NCI-H69 (cell line): ENCODE data around the gene PEX16.

Experiments
- DNase-seq: peaks from one replicate; lab custom pipeline; 2025; lab: John Stamatoyannopoulos, UW

The PEX16 gene

GRCh38 chr11:45917623-45918330 is at the start of gene PEX16:
Gene PEX16 (minus strand): TSS chr11:45917877. CDS start chr11:45917811, 66 bp downstream.
- peak; percentile 99 for DNase-seq

GRCh38 chr11:45964911-45965389 is 47.3 kb upstream of the PEX16 start:
- peak; percentile 79 for DNase-seq

- no peak for DNase-seq
Measured at GRCh38 chr11:45961751-45962240, 44.1 kb upstream of the PEX16 start.

- DNase-seq = no peak
Measured at GRCh38 chr11:45960387-45961095, 42.9 kb upstream of the PEX16 start.

- DNase-seq = no peak
Measured at GRCh38 chr11:45959851-45960250, 42.2 kb upstream of the PEX16 start.

- no peak for DNase-seq
Measured at GRCh38 chr11:45949992-45950407, 32.3 kb upstream of the PEX16 start.

GRCh38 chr11:45948356-45948755 is 30.7 kb upstream of the PEX16 start:
- no peak for DNase-seq

GRCh38 chr11:45947885-45948284 is 30.2 kb upstream of the PEX16 start:
- no peak for DNase-seq

- DNase-seq = no peak
Measured at GRCh38 chr11:45945397-45945999, 27.8 kb upstream of the PEX16 start.

- no peak for DNase-seq
Measured at GRCh38 chr11:45942381-45942780, 24.7 kb upstream of the PEX16 start.

GRCh38 chr11:45941285-45941684 is 23.6 kb upstream of the PEX16 start:
- DNase-seq = no peak

- DNase-seq = no peak
Measured at GRCh38 chr11:45939836-45940235, 22.2 kb upstream of the PEX16 start.

GRCh38 chr11:45937916-45938315 is 20.2 kb upstream of the PEX16 start:
- DNase-seq = no peak

GRCh38 chr11:45936511-45937054 is 18.9 kb upstream of the PEX16 start:
- no peak for DNase-seq

GRCh38 chr11:45935349-45936064 is 17.8 kb upstream of the PEX16 start:
- DNase-seq = no peak

GRCh38 chr11:45934580-45935318 is 17.1 kb upstream of the PEX16 start:
- DNase-seq = no peak

- no peak for DNase-seq
Measured at GRCh38 chr11:45933846-45934579, 16.3 kb upstream of the PEX16 start.

- no peak for DNase-seq
Measured at GRCh38 chr11:45933131-45933831, 15.6 kb upstream of the PEX16 start.

- DNase-seq = no peak
Measured at GRCh38 chr11:45932217-45932616, 14.5 kb upstream of the PEX16 start.

GRCh38 chr11:45931739-45932138 is 14.1 kb upstream of the PEX16 start:
- no peak for DNase-seq
